Urothelium cell line (cell line): ENCODE measurements around the gene GPC6.

Experiments used
- DNase-seq: peaks from one replicate; pipeline ENCODE4 v3.0.0; 2011; ENCODE audit warnings: low spot score, mixed read lengths
- FAIRE-seq: peaks from 2 replicates; lab custom pipeline; 2011; peaks lifted over from hg19 to GRCh38; lab: Jason Lieb, UNC

GPC6 gene

GRCh38 chr13:93550236-93550635 lies 323.6 kb downstream of the GPC6 start:
- DNase-seq, result no peak
- no peak for FAIRE-seq

GRCh38 chr13:93552596-93552995 lies 326.0 kb downstream of the GPC6 start:
- FAIRE-seq (no peak), DNase-seq (no peak)

GRCh38 chr13:93554514-93554913 lies 327.9 kb downstream of the GPC6 start:
- FAIRE-seq (no peak), DNase-seq (no peak)

- DNase-seq, result no peak
- FAIRE-seq, result no peak
These were observed 332.0 kb downstream of the GPC6 start for GRCh38 chr13:93558637-93559036.

- FAIRE-seq, result no peak
- peak; percentile 57 for DNase-seq
These were observed 333.1 kb downstream of the GPC6 start for GRCh38 chr13:93559718-93560117.

- FAIRE-seq (no peak), DNase-seq (no peak)
These were observed 335.1 kb downstream of the GPC6 start for GRCh38 chr13:93561576-93562225.

- FAIRE-seq, result no peak
These were observed 336.1 kb downstream of the GPC6 start for GRCh38 chr13:93562676-93563075.

GRCh38 chr13:93577105-93577504 lies 350.5 kb downstream of the GPC6 start:
- DNase-seq (no peak), FAIRE-seq (no peak)

More at GRCh38 chr13:93562676-93563075, 336.1 kb downstream of the GPC6 start:
- DNase-seq, result no peak

- no peak for FAIRE-seq
- DNase-seq, result no peak
These were observed 363.2 kb downstream of the GPC6 start for GRCh38 chr13:93589788-93590187.

- no peak for FAIRE-seq
- peak; percentile 18 for DNase-seq
These were observed 376.4 kb downstream of the GPC6 start for GRCh38 chr13:93603043-93603442.

GRCh38 chr13:93614776-93615175 lies 388.2 kb downstream of the GPC6 start:
- no peak for DNase-seq
- no peak for FAIRE-seq

GRCh38 chr13:93620181-93620765 lies 393.7 kb downstream of the GPC6 start:
- DNase-seq, result no peak
- FAIRE-seq, result no peak

- no peak for DNase-seq
These were observed 394.4 kb downstream of the GPC6 start for GRCh38 chr13:93621051-93621450.

GRCh38 chr13:93621966-93622365 lies 395.4 kb downstream of the GPC6 start:
- no peak for FAIRE-seq
- DNase-seq, result no peak

More at GRCh38 chr13:93621051-93621450, 394.4 kb downstream of the GPC6 start:
- no peak for FAIRE-seq

- no peak for FAIRE-seq
- DNase-seq, result no peak
These were observed 397.7 kb downstream of the GPC6 start for GRCh38 chr13:93624311-93624777.

- DNase-seq (no peak), FAIRE-seq (no peak)
These were observed 398.9 kb downstream of the GPC6 start for GRCh38 chr13:93625536-93625935.

GRCh38 chr13:93628136-93628797 lies 401.7 kb downstream of the GPC6 start:
- no peak for FAIRE-seq

GRCh38 chr13:93635616-93636032 lies 409.0 kb downstream of the GPC6 start:
- FAIRE-seq (no peak), DNase-seq (no peak)

More at GRCh38 chr13:93628136-93628797, 401.7 kb downstream of the GPC6 start:
- no peak for DNase-seq

- no peak for DNase-seq
- FAIRE-seq, result no peak
These were observed 411.2 kb downstream of the GPC6 start for GRCh38 chr13:93637852-93638251.

GRCh38 chr13:93640452-93640851 lies 413.8 kb downstream of the GPC6 start:
- FAIRE-seq (no peak), DNase-seq (no peak)

- FAIRE-seq, result no peak
These were observed 419.6 kb downstream of the GPC6 start for GRCh38 chr13:93646245-93646644.

GRCh38 chr13:93649496-93649895 lies 422.9 kb downstream of the GPC6 start:
- DNase-seq (no peak), FAIRE-seq (no peak)

More at GRCh38 chr13:93646245-93646644, 419.6 kb downstream of the GPC6 start:
- no peak for DNase-seq
